ENCODE data around the gene CECR2. TPM values are rescaled to one million over a fixed set of nuclear protein-coding genes. Genes with fewer than 3 reads are reported as not detected.

CECR2 gene
- total and polyA plus RNA-seq, 5 donors from 2014 or later, result not detected

GRCh38 chr22:17484608-17485007 is 115.3 kb downstream of the CECR2 start:
- H3K27ac ChIP-seq (ENCODE audit: insufficient read depth, low read length, poor library complexity, severe bottlenecking), result no peak overlapping the region
- ATAC-seq (ENCODE audit: low read depth in 2 of 2), result no peak

GRCh38 chr22:17486313-17486712 is 117.1 kb downstream of the CECR2 start:
- H3K4me3 Mint-ChIP-seq, result no peak overlapping the region
- Histone ChIP-seq H3K4me3 (ENCODE audit: low read depth, low read length) (no peak overlapping the region), H3K36me3 (ENCODE audit: control insufficient read depth, insufficient read depth, low read length) (no peaks in the 10 kb centered on the region), H3K4me1 (ENCODE audit: control insufficient read depth, insufficient read depth, low read length, poor library complexity, severe bottlenecking) (no peaks in the 10 kb centered on the region), H3K9me3 (ENCODE audit: control insufficient read depth in 2 of 2, low read length in 2 of 2) (no peaks in the 10 kb centered on the region), H3K27ac (ENCODE audit: insufficient read depth, low read length, poor library complexity, severe bottlenecking) (no peak overlapping the region), H3K27me3 (ENCODE audit: control insufficient read depth, insufficient read depth, low read length) (no peaks in the 10 kb centered on the region)
- ATAC-seq (ENCODE audit: low read depth in 2 of 2) (no peak), DNase-seq (no peak)
- no peaks in the 10 kb centered on the region for H3K9me3 Mint-ChIP-seq
- H3K27me3 Mint-ChIP-seq, result peaks cover 5% of the 10 kb centered on the region
- H3K27ac Mint-ChIP-seq, result no peak overlapping the region
- no peaks in the 10 kb centered on the region for H3K4me1 Mint-ChIP-seq
- no peaks in the 10 kb centered on the region for H3K36me3 Mint-ChIP-seq

More at GRCh38 chr22:17484608-17485007, 115.3 kb downstream of the CECR2 start:
- H3K9me3 ChIP-seq (ENCODE audit: control insufficient read depth in 2 of 2, low read length in 2 of 2), result no peaks in the 10 kb centered on the region
- Mint-ChIP-seq H3K9me3 (no peaks in the 10 kb centered on the region), H3K36me3 (no peaks in the 10 kb centered on the region), H3K4me3 (no peak overlapping the region), H3K4me1 (no peaks in the 10 kb centered on the region), H3K27ac (no peak overlapping the region), H3K27me3 (peaks cover 5% of the 10 kb centered on the region)
- no peaks in the 10 kb centered on the region for H3K36me3 ChIP-seq (ENCODE audit: control insufficient read depth, insufficient read depth, low read length)
- H3K27me3 ChIP-seq (ENCODE audit: control insufficient read depth, insufficient read depth, low read length), result no peaks in the 10 kb centered on the region
- DNase-seq, result no peak
- H3K4me1 ChIP-seq (ENCODE audit: control insufficient read depth, insufficient read depth, low read length, poor library complexity, severe bottlenecking), result no peaks in the 10 kb centered on the region
- H3K4me3 ChIP-seq (ENCODE audit: low read depth, low read length), result no peak overlapping the region

DNA sequence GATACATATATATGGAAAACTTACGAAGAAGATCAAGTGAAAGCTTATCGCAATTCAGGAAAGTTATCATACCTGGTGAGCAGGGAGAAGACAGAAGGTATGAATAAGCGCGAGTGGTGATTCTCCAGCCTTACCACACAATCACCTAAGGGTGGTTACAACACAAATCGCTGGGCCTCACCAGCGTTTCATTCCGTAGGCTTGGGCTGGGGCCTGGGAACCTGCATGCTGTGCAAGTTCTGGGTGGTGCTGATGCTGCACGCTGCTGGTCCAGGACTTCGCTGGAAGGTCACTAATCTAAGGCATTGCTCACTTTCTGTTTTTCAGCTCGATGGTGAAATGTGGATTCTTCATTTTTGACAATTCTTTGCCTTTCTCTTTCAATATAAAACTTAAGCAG is 117.5 kb downstream of the CECR2 start:
- Histone ChIP-seq H3K36me3 (ENCODE audit: control insufficient read depth, insufficient read depth, low read length) (no peaks in the 10 kb centered on the region), H3K27ac (ENCODE audit: insufficient read depth, low read length, poor library complexity, severe bottlenecking) (no peak overlapping the region), H3K4me1 (ENCODE audit: control insufficient read depth, insufficient read depth, low read length, poor library complexity, severe bottlenecking) (no peaks in the 10 kb centered on the region), H3K27me3 (ENCODE audit: control insufficient read depth, insufficient read depth, low read length) (no peaks in the 10 kb centered on the region), H3K9me3 (ENCODE audit: control insufficient read depth in 2 of 2, low read length in 2 of 2) (no peaks in the 10 kb centered on the region), H3K4me3 (ENCODE audit: low read depth, low read length) (no peak overlapping the region)
- ATAC-seq (ENCODE audit: low read depth in 2 of 2) (no peak), DNase-seq (no peak)
- H3K4me3 Mint-ChIP-seq, result no peak overlapping the region
- no peaks in the 10 kb centered on the region for H3K4me1 Mint-ChIP-seq
- H3K9me3 Mint-ChIP-seq, result no peaks in the 10 kb centered on the region
- no peak overlapping the region for H3K27ac Mint-ChIP-seq
- peaks cover 5% of the 10 kb centered on the region for H3K27me3 Mint-ChIP-seq
- H3K36me3 Mint-ChIP-seq, result no peaks in the 10 kb centered on the region

- H3K36me3 ChIP-seq (ENCODE audit: control insufficient read depth, insufficient read depth, low read length), result no peaks in the 10 kb centered on the region
- H3K27ac Mint-ChIP-seq, result no peak overlapping the region
- peaks cover 9% of the 10 kb centered on the region for H3K27me3 Mint-ChIP-seq
- ATAC-seq (ENCODE audit: low read depth in 2 of 2), result no peak
- DNase-seq, result no peak
- no peaks in the 10 kb centered on the region for H3K4me1 Mint-ChIP-seq
- no peaks in the 10 kb centered on the region for H3K36me3 Mint-ChIP-seq
- no peaks in the 10 kb centered on the region for H3K4me1 ChIP-seq (ENCODE audit: control insufficient read depth, insufficient read depth, low read length, poor library complexity, severe bottlenecking)
- H3K9me3 ChIP-seq (ENCODE audit: control insufficient read depth in 2 of 2, low read length in 2 of 2), result no peaks in the 10 kb centered on the region
- no peak overlapping the region for H3K27ac ChIP-seq (ENCODE audit: insufficient read depth, low read length, poor library complexity, severe bottlenecking)
- H3K9me3 Mint-ChIP-seq, result no peaks in the 10 kb centered on the region
- H3K27me3 ChIP-seq (ENCODE audit: control insufficient read depth, insufficient read depth, low read length), result no peaks in the 10 kb centered on the region
- H3K4me3 Mint-ChIP-seq, result no peak overlapping the region
- H3K4me3 ChIP-seq (ENCODE audit: low read depth, low read length), result no peak overlapping the region
These were observed 119.8 kb downstream of the CECR2 start for GRCh38 chr22:17489101-17489500.

DNA sequence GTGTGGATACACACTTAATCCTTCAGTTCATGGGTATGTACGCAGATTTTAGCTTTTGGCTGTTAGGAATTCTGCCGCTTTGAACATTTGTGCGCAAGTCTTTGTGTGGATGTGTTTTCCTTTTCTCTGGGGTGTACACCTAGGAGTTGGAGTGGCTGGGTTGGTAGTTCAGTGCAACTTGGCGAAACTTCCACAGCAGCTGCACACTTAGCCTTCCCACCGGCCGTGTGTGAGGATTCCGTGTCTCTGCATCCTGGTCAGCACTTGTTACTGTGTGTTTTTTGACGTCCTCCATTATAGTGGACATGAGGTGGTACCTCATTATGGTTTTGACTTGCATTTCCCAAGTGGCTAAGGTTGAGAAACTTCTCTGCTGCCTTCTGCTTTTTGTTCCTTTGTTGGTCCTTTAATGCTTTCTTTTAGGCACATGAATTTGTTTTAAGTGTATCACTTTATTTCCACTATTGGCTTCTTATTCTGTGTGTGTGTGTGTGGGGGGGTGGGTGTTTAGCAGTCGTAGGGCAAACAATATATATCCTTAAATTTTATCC is 121.9 kb downstream of the CECR2 start:
- no peak overlapping the region for H3K27ac Mint-ChIP-seq
- H3K4me1 Mint-ChIP-seq, result no peaks in the 10 kb centered on the region
- H3K4me1 ChIP-seq (ENCODE audit: control insufficient read depth, insufficient read depth, low read length, poor library complexity, severe bottlenecking), result no peaks in the 10 kb centered on the region
- no peaks in the 10 kb centered on the region for H3K36me3 Mint-ChIP-seq
- no peaks in the 10 kb centered on the region for H3K9me3 ChIP-seq (ENCODE audit: control insufficient read depth in 2 of 2, low read length in 2 of 2)
- H3K4me3 Mint-ChIP-seq, result no peak overlapping the region
- peaks cover 13% of the 10 kb centered on the region for H3K27me3 Mint-ChIP-seq
- H3K4me3 ChIP-seq (ENCODE audit: low read depth, low read length), result no peak overlapping the region
- ATAC-seq (ENCODE audit: low read depth in 2 of 2), result no peak
- H3K9me3 Mint-ChIP-seq, result no peaks in the 10 kb centered on the region
- H3K27me3 ChIP-seq (ENCODE audit: control insufficient read depth, insufficient read depth, low read length), result no peaks in the 10 kb centered on the region
- no peak overlapping the region for H3K27ac ChIP-seq (ENCODE audit: insufficient read depth, low read length, poor library complexity, severe bottlenecking)
- no peak for DNase-seq
- no peaks in the 10 kb centered on the region for H3K36me3 ChIP-seq (ENCODE audit: control insufficient read depth, insufficient read depth, low read length)

GRCh38 chr22:17492247-17492646 is 123.0 kb downstream of the CECR2 start:
- H3K36me3 ChIP-seq (ENCODE audit: control insufficient read depth, insufficient read depth, low read length), result no peaks in the 10 kb centered on the region
- Mint-ChIP-seq H3K4me3 (no peak overlapping the region), H3K27ac (no peak overlapping the region), H3K4me1 (no peaks in the 10 kb centered on the region), H3K27me3 (peaks cover 14% of the 10 kb centered on the region), H3K36me3 (no peaks in the 10 kb centered on the region), H3K9me3 (no peaks in the 10 kb centered on the region)
- H3K4me3 ChIP-seq (ENCODE audit: low read depth, low read length), result no peak overlapping the region
- no peaks in the 10 kb centered on the region for H3K4me1 ChIP-seq (ENCODE audit: control insufficient read depth, insufficient read depth, low read length, poor library complexity, severe bottlenecking)
- ATAC-seq (ENCODE audit: low read depth in 2 of 2) (no peak), DNase-seq (no peak)
- no peak overlapping the region for H3K27ac ChIP-seq (ENCODE audit: insufficient read depth, low read length, poor library complexity, severe bottlenecking)
- H3K9me3 ChIP-seq (ENCODE audit: control insufficient read depth in 2 of 2, low read length in 2 of 2), result no peaks in the 10 kb centered on the region
- no peaks in the 10 kb centered on the region for H3K27me3 ChIP-seq (ENCODE audit: control insufficient read depth, insufficient read depth, low read length)

DNA sequence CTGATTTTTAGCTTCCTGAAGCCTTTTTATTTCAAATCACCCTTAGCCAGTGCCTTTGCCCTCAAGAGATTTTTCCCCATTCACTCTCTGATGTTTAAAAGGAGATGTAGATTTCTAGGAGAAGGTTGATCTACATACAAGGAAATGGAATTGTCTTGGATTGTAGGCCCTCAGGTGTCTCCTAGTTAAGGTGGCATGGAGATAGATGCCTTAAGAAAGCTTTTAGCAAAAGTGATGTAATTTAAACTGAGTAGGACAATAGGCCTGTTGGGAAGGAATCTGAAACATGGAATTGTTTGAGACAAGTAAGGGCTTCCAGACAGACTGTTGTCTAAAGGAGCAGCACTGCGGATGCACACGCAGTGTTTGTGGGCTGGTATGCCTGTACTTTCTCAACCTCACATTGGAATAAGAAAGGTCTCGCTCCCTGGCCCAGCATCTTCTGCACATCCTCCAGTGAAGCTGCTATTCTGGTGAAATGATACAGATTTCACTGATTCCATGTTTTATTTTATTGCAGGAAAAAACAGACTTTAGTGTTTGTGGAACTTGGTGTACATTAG is 124.2 kb downstream of the CECR2 start:
- Histone ChIP-seq H3K27ac (ENCODE audit: insufficient read depth, low read length, poor library complexity, severe bottlenecking) (no peak overlapping the region), H3K36me3 (ENCODE audit: control insufficient read depth, insufficient read depth, low read length) (no peaks in the 10 kb centered on the region), H3K27me3 (ENCODE audit: control insufficient read depth, insufficient read depth, low read length) (no peaks in the 10 kb centered on the region), H3K4me1 (ENCODE audit: control insufficient read depth, insufficient read depth, low read length, poor library complexity, severe bottlenecking) (no peaks in the 10 kb centered on the region), H3K4me3 (ENCODE audit: low read depth, low read length) (no peak overlapping the region), H3K9me3 (ENCODE audit: control insufficient read depth in 2 of 2, low read length in 2 of 2) (no peaks in the 10 kb centered on the region)
- Mint-ChIP-seq H3K27me3 (peaks cover 14% of the 10 kb centered on the region), H3K4me1 (no peaks in the 10 kb centered on the region), H3K27ac (no peak overlapping the region), H3K36me3 (no peaks in the 10 kb centered on the region), H3K9me3 (no peaks in the 10 kb centered on the region), H3K4me3 (no peak overlapping the region)
- DNase-seq, result no peak
- ATAC-seq (ENCODE audit: low read depth in 2 of 2), result no peak

- DNase-seq (no peak), ATAC-seq (ENCODE audit: low read depth in 2 of 2) (no peak)
- Mint-ChIP-seq H3K36me3 (no peaks in the 10 kb centered on the region), H3K27me3 (peaks cover 22% of the 10 kb centered on the region), H3K4me3 (no peak overlapping the region), H3K27ac (no peak overlapping the region), H3K9me3 (no peaks in the 10 kb centered on the region), H3K4me1 (peaks cover 0 to 4% (median 1%) of the 10 kb centered on the region in 4 donors)
- peaks cover 2% of the 10 kb centered on the region for H3K27me3 ChIP-seq (ENCODE audit: control insufficient read depth, insufficient read depth, low read length)
- no peak overlapping the region for H3K4me3 ChIP-seq (ENCODE audit: low read depth, low read length)
- no peak overlapping the region for H3K27ac ChIP-seq (ENCODE audit: insufficient read depth, low read length, poor library complexity, severe bottlenecking)
- H3K4me1 ChIP-seq (ENCODE audit: control insufficient read depth, insufficient read depth, low read length, poor library complexity, severe bottlenecking), result no peaks in the 10 kb centered on the region
- no peaks in the 10 kb centered on the region for H3K9me3 ChIP-seq (ENCODE audit: control insufficient read depth in 2 of 2, low read length in 2 of 2)
- H3K36me3 ChIP-seq (ENCODE audit: control insufficient read depth, insufficient read depth, low read length), result no peaks in the 10 kb centered on the region
These were observed 127.6 kb downstream of the CECR2 start for GRCh38 chr22:17496841-17497240.
